HL-60/S4 treated with phorbol 12-myristate 13-acetate at 8.2 ng/mL for 4 days and 3 days (cell line): ENCODE results near the gene SEZ6L.

ENCODE experiments used
- in situ Hi-C: fragments of 300-500 bp; cut with MboI; formaldehyde crosslinking; loops from 2 replicates; pipeline ENCODE4 v1.15.0; 2022; ENCODE audit warnings: low sequenced_read_pairs

SEZ6L gene

DNA sequence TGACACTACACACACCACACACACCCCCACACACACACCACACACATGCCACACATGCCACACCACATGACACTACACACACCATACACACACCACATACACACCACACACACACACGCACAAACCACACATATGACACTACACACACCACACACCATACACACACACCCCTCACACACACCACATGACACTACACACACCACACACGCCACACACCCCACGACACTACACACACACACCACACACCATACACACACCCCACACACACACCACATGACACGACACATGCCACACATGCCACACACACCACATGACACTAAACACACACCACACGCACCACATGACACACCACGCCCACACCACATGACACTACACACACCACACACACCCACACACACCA is 158.0 kb downstream of the SEZ6L start:
- in situ Hi-C loops = no loop called here

DNA sequence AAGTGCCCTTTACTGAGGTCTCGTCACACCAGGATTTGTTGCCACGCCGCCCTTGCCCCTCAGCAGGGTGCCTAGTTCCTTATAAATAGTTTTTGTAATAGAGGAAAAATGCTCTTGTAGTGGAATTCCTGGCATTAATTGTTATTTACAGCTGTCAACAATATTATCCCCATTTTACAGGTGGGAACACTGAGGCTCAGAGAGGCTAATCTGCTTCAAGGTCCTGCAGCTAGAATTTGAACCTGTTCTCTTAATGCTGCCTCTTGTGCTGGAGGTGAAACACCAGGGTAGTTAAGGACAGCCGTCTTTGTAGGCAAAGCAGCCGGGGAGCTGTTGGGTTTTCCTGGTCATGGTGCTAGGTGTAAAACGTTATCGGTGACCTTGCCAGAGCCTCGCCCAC is 159.0 kb downstream of the SEZ6L start:
- in situ Hi-C loops = no loop called here

DNA sequence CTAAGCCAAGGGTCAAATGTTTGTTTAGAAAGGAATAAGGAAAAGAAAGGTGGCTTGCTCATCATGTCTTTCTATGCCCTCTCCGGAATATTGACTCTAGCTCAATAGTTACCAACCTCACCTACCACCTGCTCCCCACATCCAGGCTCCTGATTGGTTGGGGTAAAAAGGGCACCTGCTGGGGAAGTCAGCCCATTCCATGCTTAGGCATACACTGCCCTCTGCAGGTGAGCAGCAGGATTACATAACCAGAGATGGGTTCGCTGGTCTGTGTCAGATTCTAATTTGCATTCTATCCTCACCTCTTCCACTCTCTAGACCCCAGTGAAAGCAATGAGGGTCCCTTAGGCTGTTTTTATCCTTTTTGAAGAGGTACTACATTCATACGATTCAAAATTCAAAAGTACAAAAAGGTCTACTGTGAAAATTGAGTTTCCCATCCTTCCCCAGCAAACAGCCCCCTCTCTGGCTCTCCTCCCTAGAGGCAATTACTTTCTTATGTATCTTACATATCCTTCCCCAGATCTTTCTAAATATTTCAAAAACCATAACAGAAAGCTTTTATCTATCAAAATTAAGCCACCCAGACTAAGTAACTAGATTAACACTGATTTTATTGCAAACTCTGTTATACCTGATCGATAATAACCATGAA is 161.8 kb downstream of the SEZ6L start:
- in situ Hi-C loops = no loop called here

DNA sequence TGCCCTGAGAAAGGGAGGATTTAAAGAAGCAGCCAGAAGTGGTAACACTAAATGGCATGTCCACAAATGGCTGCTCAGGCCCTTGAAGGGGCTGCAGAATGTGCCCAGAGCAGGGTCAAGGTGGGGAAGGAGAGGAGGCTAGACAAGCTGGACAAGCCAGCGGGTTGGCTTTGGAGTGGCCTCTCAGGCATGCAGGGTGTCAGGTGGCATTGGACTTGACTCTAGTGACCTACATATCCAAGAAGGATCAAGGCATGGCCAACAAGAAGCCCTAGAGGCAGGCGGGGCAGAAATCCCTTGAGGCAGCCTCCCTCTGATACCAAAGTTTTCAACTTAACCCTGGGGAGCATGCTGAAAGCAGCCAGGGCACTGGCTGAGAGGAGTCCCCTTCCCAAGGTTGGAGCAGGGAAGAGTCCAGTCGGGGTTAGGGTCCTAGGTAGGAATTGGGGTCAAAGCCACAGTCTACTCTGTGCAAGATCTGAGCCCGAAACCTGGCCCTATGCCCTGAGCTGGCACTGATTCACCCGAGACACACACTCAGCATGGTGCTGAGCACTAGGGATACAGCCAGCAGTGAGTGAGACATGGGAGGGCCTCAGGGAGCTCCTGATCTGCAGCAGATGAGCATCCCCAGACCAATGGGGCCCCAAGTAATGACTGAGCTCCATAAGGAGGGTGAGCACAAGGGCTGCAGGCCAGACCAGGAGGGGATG is 164.0 kb downstream of the SEZ6L start:
- in situ Hi-C loops = no loop called here

DNA sequence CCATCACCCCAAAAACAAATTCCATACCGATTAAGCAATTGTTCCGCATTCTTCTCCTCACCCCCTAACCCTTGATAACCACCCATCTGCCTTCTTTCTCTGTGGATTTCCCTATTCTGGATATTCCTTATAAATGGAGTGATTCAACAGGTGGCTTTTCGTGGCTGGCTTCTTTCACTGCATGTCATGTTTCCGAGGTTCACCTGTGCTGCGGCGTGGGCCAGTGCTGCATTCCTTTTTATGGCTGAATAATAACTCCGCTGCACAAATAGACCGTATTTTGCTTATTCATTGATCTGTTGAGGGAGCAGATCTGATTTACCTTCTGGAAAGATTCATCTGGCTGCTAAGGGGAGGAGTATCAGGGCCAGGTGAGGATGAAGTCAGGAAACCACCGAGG is 165.0 kb downstream of the SEZ6L start:
- in situ Hi-C loops = no loop called here

DNA sequence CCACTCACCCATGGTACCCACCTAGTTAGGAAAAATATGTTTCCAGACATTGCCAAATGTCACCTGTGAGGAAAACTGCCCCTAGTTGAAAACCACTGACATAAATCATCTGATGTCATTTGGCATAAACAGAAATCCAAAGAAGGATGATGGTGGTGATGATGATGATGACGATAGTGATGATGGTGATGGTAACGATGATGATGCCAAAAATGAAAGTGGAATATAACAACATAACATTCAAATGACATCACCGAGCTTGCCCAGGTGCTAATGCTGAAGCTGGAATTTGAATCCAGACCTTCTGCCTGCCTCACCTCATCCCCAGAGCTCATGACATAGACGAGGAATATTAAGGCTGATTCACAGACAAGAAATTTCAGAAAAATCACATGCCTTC is 167.5 kb downstream of the SEZ6L start:
- in situ Hi-C loops = no loop called here

DNA sequence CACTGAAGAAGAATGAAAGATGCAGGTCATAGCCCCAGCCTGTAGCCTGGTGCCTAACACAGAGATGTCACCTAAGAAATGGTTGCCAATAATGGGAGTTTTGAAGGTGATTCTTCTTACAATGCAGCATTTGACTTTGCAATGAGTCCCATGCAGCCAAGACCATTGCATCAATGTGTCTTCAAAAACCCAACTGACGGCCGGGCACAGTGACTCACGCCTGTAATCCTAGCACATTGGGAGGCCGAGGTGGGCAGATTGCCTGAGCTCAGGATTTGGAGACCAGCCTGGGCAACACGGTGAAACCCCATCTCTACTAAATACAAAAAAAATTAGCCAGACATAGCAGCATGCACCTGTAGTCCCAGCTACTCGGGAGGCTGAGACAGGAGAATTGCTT is 170.5 kb downstream of the SEZ6L start:
- in situ Hi-C loops = no loop called here

GRCh38 chr22:26342745-26343410 is 173.6 kb downstream of the SEZ6L start:
- in situ Hi-C loops = no loop called here

GRCh38 chr22:26345496-26345895 is 176.2 kb downstream of the SEZ6L start:
- in situ Hi-C loops = no loop called here

- in situ Hi-C loops = no loop called here
Observed at GRCh38 chr22:26348810-26349526, 179.7 kb downstream of the SEZ6L start.

DNA sequence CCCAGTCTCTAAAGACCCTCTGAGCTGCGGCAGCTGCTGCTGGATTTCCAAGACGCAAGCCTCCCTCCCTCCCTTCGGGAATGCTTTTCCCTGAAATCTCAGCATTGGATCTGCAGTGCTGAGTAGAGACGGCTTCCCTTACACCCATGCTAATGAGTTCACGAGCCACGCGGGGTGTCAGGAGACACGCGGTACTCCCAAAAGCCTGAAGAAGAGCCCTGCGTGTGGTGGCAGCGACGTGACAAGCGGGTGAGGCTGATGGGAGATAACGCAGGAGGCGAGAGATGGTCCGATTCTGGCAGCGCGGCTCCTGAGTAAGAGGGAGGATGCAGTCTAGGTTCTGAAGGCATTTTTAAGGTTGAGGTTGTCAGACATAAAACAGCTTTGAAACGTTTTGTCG is 185.4 kb downstream of the SEZ6L start:
- in situ Hi-C loops = no loop called here

DNA sequence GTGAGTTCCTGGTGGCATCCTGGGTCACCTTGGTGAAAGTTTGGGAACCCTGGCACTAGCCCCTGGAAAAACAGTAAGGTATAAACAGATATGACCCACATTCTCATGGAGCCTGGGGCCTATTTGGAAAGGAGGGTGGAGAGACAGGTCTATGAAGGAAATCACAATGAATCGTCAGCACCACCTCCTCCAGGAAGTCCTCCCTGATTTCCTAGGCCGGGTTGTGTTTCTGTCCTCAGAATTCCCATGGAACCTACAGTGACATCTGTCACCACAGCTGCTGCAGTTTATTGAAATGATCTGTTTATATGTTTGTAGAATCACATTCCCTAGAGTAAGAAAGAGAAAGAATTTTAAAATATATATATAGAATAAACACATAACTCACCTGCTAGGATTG is 188.0 kb downstream of the SEZ6L start:
- in situ Hi-C loops = no loop called here

DNA sequence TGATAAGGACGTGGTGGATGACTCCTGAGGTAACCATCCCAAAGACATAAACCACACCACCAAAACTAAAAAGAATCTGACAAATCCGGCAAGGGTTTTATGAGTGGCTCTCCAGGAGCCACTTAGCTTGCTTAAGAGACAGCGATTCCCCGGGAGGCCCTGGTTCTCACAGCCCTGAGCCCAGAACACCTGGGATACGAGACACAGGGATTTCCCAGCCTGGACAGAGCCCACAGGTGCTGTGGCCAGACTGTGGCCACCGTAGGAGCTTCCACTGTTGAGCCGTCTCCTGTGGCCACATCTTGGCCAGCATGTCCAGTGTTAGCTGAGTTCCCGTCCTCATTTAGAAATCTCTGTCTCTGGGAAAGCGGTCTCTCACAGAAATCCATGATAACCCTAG is 188.6 kb downstream of the SEZ6L start:
- in situ Hi-C loops = no loop called here

DNA sequence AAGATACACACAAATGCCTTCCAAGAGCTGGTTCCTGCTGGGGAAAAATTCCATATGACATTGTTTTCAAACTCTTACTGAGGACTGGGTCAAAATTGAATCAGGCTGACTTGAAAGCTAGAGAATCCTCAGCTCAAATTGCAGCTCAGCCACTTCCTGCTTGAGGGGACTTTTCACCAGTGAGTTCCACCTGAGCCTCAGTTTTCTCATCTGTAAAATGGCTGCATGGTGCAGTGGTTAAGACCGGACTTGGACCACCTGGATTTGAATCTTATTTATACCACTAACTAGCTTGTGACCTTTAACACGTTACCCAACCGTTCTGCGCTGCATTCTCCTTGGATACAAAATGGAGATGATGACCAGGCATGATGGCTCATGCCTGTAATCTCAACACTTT is 189.9 kb downstream of the SEZ6L start:
- in situ Hi-C loops = no loop called here

- in situ Hi-C loops = no loop called here
Observed at GRCh38 chr22:26360169-26360885, 191.1 kb downstream of the SEZ6L start.

DNA sequence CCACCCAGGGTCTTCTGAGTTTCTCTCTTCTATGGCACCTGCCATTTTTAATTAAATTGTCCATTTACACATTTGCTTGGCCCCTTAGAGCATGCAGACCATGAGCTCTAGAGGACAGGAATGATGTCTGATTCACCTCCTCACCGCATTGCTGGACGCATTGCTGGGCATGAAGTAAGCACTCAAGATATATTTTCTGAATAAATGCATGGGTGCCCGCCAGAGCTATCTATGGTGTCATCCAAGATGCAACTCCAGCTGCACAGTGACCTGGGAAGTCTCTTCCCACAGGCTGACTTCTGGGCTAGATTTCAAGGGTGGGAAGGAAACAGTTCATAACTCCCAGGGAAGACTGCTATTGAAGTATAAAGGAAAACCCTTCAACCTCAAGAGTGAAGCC is 193.2 kb downstream of the SEZ6L start:
- in situ Hi-C loops = no loop called here

DNA sequence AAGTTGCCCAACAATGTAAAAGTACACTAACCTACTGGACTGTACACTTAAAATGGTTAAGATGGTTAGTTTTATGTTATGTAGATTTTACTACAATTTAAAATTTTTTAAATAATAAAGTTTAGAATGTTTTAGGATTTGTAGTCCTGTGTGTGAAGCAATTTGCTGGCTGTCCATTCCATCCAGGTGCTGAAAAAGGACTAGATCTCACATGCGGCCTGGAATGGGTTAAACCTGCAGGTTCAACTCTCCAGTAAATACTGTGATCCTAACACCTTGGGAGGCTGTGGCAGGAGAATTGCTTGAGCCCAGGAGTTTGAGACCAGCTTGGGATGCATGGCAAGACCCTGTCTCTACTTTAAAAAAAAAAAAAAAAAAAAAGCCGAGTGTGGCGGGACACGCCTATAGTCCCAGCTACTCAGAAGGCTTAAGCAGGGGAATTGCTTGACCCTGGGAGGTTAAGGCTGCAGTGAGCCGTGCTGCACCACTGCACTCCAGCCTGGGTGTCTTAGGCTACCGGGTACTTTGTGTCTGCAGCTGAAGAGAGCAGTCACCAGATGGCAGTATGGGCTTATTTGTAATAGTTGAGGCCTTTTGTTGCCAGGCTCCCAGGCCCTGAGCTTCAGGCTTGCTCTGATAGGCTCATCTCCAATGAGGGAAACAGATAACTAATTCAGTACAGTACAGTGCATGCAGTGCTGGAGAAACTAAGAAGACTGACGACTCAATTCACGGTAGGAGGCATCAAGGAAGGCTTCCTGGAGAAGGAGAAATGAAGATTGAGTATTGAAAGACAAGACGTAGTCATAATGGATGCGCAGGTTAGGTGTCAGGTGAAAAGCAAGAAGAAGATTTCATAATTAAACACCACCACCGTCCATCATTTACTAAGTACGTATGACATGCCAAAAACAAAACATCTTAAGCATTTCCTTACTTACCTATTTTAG is 195.1 kb downstream of the SEZ6L start:
- in situ Hi-C loops = no loop called here

DNA sequence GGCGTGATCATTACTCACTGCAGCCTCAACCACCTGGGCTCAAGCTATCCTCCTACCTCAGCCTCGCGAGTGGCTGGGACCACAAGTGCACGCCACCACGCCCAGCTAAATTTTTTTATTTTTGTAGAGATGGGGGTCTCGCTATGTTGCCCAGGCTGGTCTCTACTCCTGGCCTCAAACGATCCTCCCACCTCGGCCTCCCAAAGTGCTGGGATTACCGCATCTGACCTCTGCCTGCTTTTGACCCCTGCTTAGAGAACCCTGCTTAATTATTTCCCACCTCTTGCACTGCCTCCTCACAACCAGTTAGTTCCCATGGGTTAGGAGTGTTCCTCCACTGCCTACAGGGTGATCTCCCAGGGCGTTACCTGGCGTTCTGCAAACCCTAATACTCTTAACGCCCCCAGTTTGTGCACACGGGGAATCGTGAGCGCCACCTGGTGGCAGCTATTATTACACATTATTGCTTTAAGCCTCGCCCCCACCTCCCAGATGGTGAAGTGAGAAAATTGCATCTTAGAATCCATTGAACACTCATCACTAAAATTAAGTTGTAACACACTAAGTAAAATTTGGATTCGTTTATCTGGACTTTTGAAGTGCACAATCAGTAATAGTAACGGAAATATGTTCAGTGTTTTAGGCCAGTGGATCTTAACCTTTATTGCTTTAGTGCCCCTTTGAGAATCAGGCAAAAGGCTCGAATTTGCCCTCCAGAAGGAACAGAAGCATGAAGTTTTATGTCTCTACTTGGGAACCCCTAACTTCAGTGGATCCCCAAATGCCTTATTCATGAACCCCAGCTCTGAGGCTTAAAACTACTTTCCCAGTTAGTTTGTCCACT is 198.4 kb downstream of the SEZ6L start:
- in situ Hi-C loops = no loop called here

GRCh38 chr22:26372890-26373289 is 203.6 kb downstream of the SEZ6L start:
- in situ Hi-C loops = no loop called here
